CD4-positive, alpha-beta T cell (primary cell): ENCODE measurements around the gene CCR7. TPM values are rescaled to one million over a fixed set of nuclear protein-coding genes. Genes with fewer than 3 reads are reported as not detected.

Experiments
- ATAC-seq: fragments of 200-7000 bp; cut with Tn5 transposase; one replicate; pipeline ENCODE4 v1.10.0; 2022; ENCODE audit warnings: mild to moderate bottlenecking; ENCODE audit not compliant: poor library complexity
- CTCF ChIA-PET: fragments of 350-600 bp; sonication (Branson Sonifier 250); formaldehyde crosslinking; loops from one replicate; lab custom pipeline; 2021; ENCODE audit warnings: antibody characterized with exemption, inconsistent platforms; lab: Charles Lee
- POLR2A ChIA-PET: fragments of 350-600 bp; sonication (Branson Sonifier 250); formaldehyde crosslinking; loops from one replicate; lab custom pipeline; 2021; ENCODE audit warnings: antibody characterized with exemption, inconsistent platforms; lab: Charles Lee
- DNase-seq, 14 experiments: peaks; one replicate each; pipeline ENCODE4 v3.0.0-alpha.2; 2013 to 2020; ENCODE audit warnings: mixed read lengths in 2 of 14
- H3K27ac ChIP-seq, 2 donors: one replicate each; pipeline versions ENCODE4 v1.5.1 to v1.7.0; 2013; ENCODE audit warnings: low read length in 2 of 2, low read depth in 1 of 2, mild to moderate bottlenecking in 1 of 2
- H3K27me3 ChIP-seq, 2 experiments: 1 replicate in 1 of 2; 2 replicates in 1 of 2; pipeline versions ENCODE4 v1.6.1 to v1.7.0; 2013; ENCODE audit warnings: low read length in 2 of 2, control low read depth in 1 of 2, mild to moderate bottlenecking in 1 of 2, moderate library complexity in 1 of 2; ENCODE audit not compliant: insufficient read depth in 2 of 2, control insufficient read depth in 1 of 2
- H3K36me3 ChIP-seq: one replicate; pipeline ENCODE4 v1.6.1; 2013; ENCODE audit warnings: low read length, control low read depth; ENCODE audit not compliant: insufficient read depth
- H3K4me1 ChIP-seq: one replicate; pipeline ENCODE4 v1.6.1; 2013; ENCODE audit warnings: low read length, control low read depth; ENCODE audit not compliant: insufficient read depth
- H3K4me3 ChIP-seq: one replicate; pipeline ENCODE4 v1.5.1; 2013; ENCODE audit warnings: mild to moderate bottlenecking, low read length, moderate library complexity
- H3K9me3 ChIP-seq, 2 experiments: 1 replicate in 1 of 2; 2 replicates in 1 of 2; pipeline versions ENCODE4 v1.6.1 to v1.7.0; 2013; ENCODE audit warnings: low read length in 2 of 2, mild to moderate bottlenecking in 2 of 2, control low read depth in 1 of 2, moderate library complexity in 1 of 2; ENCODE audit not compliant: control insufficient read depth in 1 of 2, insufficient read depth in 1 of 2
- H3K27ac Mint-ChIP-seq: one replicate; pipeline ENCODE4 v1.8.0; 2020; ENCODE audit warnings: mixed read lengths
- H3K27me3 Mint-ChIP-seq: one replicate; pipeline ENCODE4 v1.8.0; 2021; ENCODE audit warnings: mixed read lengths
- H3K36me3 Mint-ChIP-seq: one replicate; pipeline ENCODE4 v1.8.0; 2021; ENCODE audit warnings: low read depth, mixed read lengths
- H3K4me1 Mint-ChIP-seq: one replicate; pipeline ENCODE4 v1.8.0; 2021; ENCODE audit warnings: low read depth, mixed read lengths
- H3K4me3 Mint-ChIP-seq: one replicate; pipeline ENCODE4 v1.8.0; 2020; ENCODE audit warnings: mild to moderate bottlenecking, mixed read lengths
- H3K9me3 Mint-ChIP-seq: one replicate; pipeline ENCODE4 v1.8.0; 2020; ENCODE audit warnings: mixed read lengths
- intact Hi-C, 2 experiments: fragments of 100-400 bp; cut with DNase I in 1 of 2; cut with micrococcal nuclease in 1 of 2; formaldehyde crosslinking; loops; one replicate each; pipeline versions ENCODE4 v1.15.1 to v1.9.0; 2023 to 2025; cut with DNase I, micrococcal nuclease
- total RNA-seq, 174 experiments: library from RNA in 2 of 174; stranded (reverse) in 2 of 174; gene quantifications; one replicate each; pipeline ENCODE4 v1.2.3 and lab custom pipeline; 2021 to 2026
- TF ChIP-seq, protein P1 (sequence below): fragments of 200-600 bp; IDR thresholded peaks from one replicate; pipeline ENCODE4 v1.8.0; 2022; ENCODE audit warnings: antibody characterized with exemption, mild to moderate bottlenecking

CCR7 gene
- total RNA-seq, 2 experiments from 2014 or later = 170 to 180 TPM

DNA sequence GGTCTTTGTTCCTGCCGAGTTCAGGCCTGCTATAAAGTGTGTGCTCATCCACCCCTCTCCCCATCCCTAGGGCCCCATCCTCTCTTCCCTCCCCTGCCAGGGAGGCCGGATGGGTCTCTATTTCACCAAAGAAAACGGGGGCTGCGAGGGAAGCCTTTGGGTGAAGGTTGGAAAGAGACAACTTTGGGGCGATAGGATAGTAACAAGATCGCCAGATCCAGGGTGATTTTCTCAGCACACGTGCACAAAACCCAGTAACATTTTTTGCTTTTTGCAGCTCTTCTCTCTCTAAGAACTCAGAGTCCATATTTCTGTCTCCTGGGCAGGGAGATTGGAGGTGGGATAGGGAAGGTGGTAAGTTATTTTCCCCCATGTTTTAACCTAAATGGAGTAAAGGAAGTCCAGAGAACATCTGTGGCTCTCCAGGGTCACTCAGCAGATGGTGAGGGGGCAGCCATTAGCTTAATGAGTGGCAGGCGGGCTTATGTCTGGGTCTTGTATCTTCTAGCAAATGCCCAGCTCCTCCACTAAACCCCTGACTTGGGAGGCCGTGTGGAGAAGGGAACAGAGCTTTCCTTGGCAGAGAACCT is 6.9 kb downstream of the CCR7 start:
- Mint-ChIP-seq H3K27ac (peak overlapping the region; percentile 92), H3K9me3 (no peaks in the 10 kb centered on the region), H3K4me1 (peaks cover 93% of the 10 kb centered on the region), H3K4me3 (peak overlapping the region; percentile 59), H3K36me3 (peaks cover 99% of the 10 kb centered on the region), H3K27me3 (no peaks in the 10 kb centered on the region)
- ChIA-PET CTCF (interaction anchor here (0.9 to 13.0 kb wide), 5 partner anchors 23 to 1104 kb away, joined by 3 to 288 read pairs (median 8); no protein-coding TSS in a partner anchor), POLR2A (interaction anchor here (0.8 to 33.8 kb wide), 11 partner anchors 8 to 196 kb away, joined by 3 to 1290 read pairs (median 7); partner anchors contain the start of genes SMARCE1 and TOP2A)
- ATAC-seq (no peak), DNase-seq (peak in 1 of 14 experiments; percentile 4)
- H3K4me3 ChIP-seq = no peak overlapping the region
- intact Hi-C loops = loop anchor here in 1 of 2 experiments (5.0 kb wide), 1 partner anchor 169 kb away; no protein-coding TSS in a partner anchor
- no peaks in the 10 kb centered on the region for H3K27me3 ChIP-seq
- H3K9me3 ChIP-seq = no peaks in the 10 kb centered on the region
- H3K4me1 ChIP-seq = peaks cover 100% of the 10 kb centered on the region
- H3K27ac ChIP-seq = peak overlapping the region; percentile 6 to 100
- TF ChIP-seq, protein P1, sequence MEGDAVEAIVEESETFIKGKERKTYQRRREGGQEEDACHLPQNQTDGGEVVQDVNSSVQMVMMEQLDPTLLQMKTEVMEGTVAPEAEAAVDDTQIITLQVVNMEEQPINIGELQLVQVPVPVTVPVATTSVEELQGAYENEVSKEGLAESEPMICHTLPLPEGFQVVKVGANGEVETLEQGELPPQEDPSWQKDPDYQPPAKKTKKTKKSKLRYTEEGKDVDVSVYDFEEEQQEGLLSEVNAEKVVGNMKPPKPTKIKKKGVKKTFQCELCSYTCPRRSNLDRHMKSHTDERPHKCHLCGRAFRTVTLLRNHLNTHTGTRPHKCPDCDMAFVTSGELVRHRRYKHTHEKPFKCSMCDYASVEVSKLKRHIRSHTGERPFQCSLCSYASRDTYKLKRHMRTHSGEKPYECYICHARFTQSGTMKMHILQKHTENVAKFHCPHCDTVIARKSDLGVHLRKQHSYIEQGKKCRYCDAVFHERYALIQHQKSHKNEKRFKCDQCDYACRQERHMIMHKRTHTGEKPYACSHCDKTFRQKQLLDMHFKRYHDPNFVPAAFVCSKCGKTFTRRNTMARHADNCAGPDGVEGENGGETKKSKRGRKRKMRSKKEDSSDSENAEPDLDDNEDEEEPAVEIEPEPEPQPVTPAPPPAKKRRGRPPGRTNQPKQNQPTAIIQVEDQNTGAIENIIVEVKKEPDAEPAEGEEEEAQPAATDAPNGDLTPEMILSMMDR = no peak
- H3K36me3 ChIP-seq = peaks cover 85% of the 10 kb centered on the region

DNA sequence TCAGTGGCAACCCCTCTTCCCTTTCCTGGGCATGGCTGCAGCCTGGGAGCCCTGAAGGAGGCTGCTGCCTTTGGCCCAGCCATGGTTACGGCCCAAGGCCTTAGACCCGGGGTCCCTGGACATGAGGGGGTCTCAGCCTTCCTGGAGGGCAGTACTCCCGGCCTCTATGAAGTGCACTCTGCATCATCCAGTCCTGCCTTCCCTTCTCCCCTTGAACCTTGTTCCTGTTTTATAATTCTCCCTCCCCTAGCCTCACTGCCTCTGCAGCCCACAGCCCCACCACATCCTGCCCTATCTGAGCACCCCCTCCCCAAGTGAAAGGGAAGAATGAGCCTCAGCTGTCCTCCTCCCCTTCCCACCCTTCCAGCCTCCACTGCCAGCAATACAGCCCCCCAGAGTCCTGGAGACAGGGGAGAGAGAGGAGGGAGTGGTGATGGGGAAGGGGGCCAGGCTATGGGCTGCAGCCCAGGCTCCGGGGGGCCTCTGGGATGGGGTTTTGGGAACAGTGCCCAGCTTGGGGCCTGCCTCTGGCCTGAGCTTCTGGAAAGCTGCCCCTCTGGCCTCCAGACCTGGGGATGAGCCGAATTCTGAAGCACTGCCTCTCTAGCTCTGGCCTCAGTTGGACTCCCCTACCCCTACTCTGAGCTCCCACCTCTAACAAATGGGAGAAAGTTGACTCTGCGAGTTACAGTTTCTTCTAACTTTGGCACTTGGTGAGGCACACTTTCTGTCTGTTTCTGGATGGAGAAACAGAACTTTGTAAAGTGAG is 7.6 kb downstream of the CCR7 start:
- peak in 5 of 14 experiments; percentile 1 to 35 (median 24) for DNase-seq
- Mint-ChIP-seq H3K9me3 (no peaks in the 10 kb centered on the region), H3K27me3 (no peaks in the 10 kb centered on the region), H3K4me3 (peak overlapping the region; percentile 74), H3K36me3 (peaks cover 99% of the 10 kb centered on the region), H3K27ac (peak overlapping the region; percentile 92), H3K4me1 (peaks cover 93% of the 10 kb centered on the region)
- H3K4me3 ChIP-seq = no peak overlapping the region
- H3K27ac ChIP-seq = peak overlapping the region; percentile 37 to 100
- no peaks in the 10 kb centered on the region for H3K9me3 ChIP-seq
- ChIA-PET CTCF (interaction anchor here (1.2 to 13.0 kb wide), 3 partner anchors 52 to 1105 kb away, joined by 3 to 288 read pairs (median 8); no protein-coding TSS in a partner anchor), POLR2A (interaction anchor here (0.8 to 33.8 kb wide), 14 partner anchors 7 to 195 kb away, joined by 3 to 1290 read pairs (median 7); partner anchors contain the start of genes IGFBP4, SMARCE1 and TOP2A)
- TF ChIP-seq, protein P1 = no peak
- H3K4me1 ChIP-seq = peaks cover 100% of the 10 kb centered on the region
- no peaks in the 10 kb centered on the region for H3K27me3 ChIP-seq
- no peak for ATAC-seq
- H3K36me3 ChIP-seq = peaks cover 92% of the 10 kb centered on the region
- intact Hi-C loops = loop anchor here in 1 of 2 experiments (5.0 kb wide), 1 partner anchor 170 kb away; no protein-coding TSS in a partner anchor

DNA sequence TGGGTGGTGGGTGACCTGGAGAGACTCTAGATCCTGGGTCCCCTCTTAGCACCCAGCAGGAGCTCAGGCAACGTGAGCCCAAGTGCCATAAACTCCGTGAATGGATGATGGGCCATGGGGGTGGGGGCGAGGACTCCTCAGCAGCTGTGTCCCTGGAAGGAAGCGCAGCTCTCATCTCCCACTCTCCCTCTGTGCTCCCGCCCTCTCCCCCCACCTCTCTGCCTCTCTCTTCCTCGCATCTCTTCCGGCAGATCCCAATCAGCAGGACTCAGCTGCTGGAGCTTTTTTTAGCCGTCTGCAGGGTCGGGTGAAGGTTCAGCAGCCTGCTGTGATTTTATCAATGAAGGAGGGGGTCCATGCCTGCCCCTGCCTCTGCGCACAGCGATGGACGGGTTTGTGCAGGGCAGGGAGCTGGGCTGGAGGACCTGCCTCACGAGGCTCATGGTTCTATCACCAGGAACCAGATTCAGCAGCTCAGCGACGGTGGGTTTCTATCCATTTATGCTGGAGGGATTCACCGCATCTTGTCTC is 8.3 kb downstream of the CCR7 start:
- H3K27me3 ChIP-seq = no peaks in the 10 kb centered on the region
- DNase-seq (peak in 2 of 14 experiments; percentile 1 to 29), ATAC-seq (no peak)
- peaks cover 100% of the 10 kb centered on the region for H3K36me3 ChIP-seq
- H3K27me3 Mint-ChIP-seq = no peaks in the 10 kb centered on the region
- H3K4me3 Mint-ChIP-seq = peak overlapping the region; percentile 74
- POLR2A ChIA-PET = interaction anchor here (0.8 to 33.8 kb wide), 16 partner anchors 6 to 231 kb away, joined by 3 to 1290 read pairs (median 6); partner anchors contain the start of genes IGFBP4, SMARCE1 and TOP2A
- H3K9me3 ChIP-seq = no peaks in the 10 kb centered on the region
- peaks cover 100% of the 10 kb centered on the region for H3K4me1 ChIP-seq
- intact Hi-C loops = loop anchor here in 1 of 2 experiments (5.0 kb wide), 1 partner anchor 170 kb away; no protein-coding TSS in a partner anchor
- H3K9me3 Mint-ChIP-seq = no peaks in the 10 kb centered on the region
- H3K27ac ChIP-seq = peak overlapping the region; percentile 37 to 100
- CTCF ChIA-PET = interaction anchor here (0.9 to 2.7 kb wide), 3 partner anchors 26 to 63 kb away, joined by 3 to 8 read pairs (median 7); no protein-coding TSS in a partner anchor
- H3K36me3 Mint-ChIP-seq = peaks cover 99% of the 10 kb centered on the region
- H3K27ac Mint-ChIP-seq = peak overlapping the region; percentile 92
- TF ChIP-seq, protein P1 = no peak
- H3K4me3 ChIP-seq = no peak overlapping the region
- H3K4me1 Mint-ChIP-seq = peaks cover 95% of the 10 kb centered on the region
